Activated effector memory CD4-positive, alpha-beta T cell treated with anti-CD3 and anti-CD28 coated beads, Interleukin-2, amount 50 U/mL, for 16 hours (primary cell): ENCODE results near the gene BPGM.

Experiments used
- DNase-seq: peaks from one replicate; pipeline ENCODE4 v3.0.0-alpha.2; 2020

The BPGM gene

GRCh38 chr7:134723892-134724291 is 77.2 kb downstream of the BPGM start:
- no peak for DNase-seq

- DNase-seq, result no peak
Observed at GRCh38 chr7:134724606-134725005, 78.0 kb downstream of the BPGM start.

- DNase-seq, result no peak
Observed at GRCh38 chr7:134726581-134726980, 79.9 kb downstream of the BPGM start.

- DNase-seq, result no peak
Observed at GRCh38 chr7:134727711-134728110, 81.1 kb downstream of the BPGM start.
